K562 (cell line): ENCODE results near the gene ZNF668. TPM values are rescaled to one million over a fixed set of nuclear protein-coding genes. Genes with fewer than 3 reads are reported as not detected.
A peak's percentile ranks its signal among the peaks of the same experiment; 100 is the strongest.

Source experiments
- BRCA1 ChIP-seq, 2 experiments: fragments of 450-650 bp in 1 of 2; sonication (generic) in 1 of 2; formaldehyde crosslinking in 1 of 2; IDR thresholded peaks; 2 replicates each; pipeline versions ENCODE4 v1.5.0 to v1.6.1; 2017 to 2020; ENCODE audit warnings: mild to moderate bottlenecking in 1 of 2, missing genetic modification reagents in 1 of 2
- CBX2 ChIP-seq: fragments of 200-600 bp; sonication (generic); IDR thresholded peaks from one replicate; pipeline ENCODE4 v1.6.1; 2012; ENCODE audit warnings: mild to moderate bottlenecking, low read length, inconsistent platforms; ENCODE audit not compliant: insufficient read depth, poor library complexity, severe bottlenecking
- CSDE1 ChIP-seq, 2 experiments: fragments of 450-650 bp; IDR thresholded peaks; 2 replicates each; pipeline ENCODE4 v1.6.1; 2016; ENCODE audit warnings: mild to moderate bottlenecking in 1 of 2
- DACH1 ChIP-seq: fragments of 450-650 bp; IDR thresholded peaks from 2 replicates; pipeline ENCODE4 v1.6.1; 2018; ENCODE audit not compliant: partially characterized antibody
- HDAC1 ChIP-seq, 2 experiments: fragments of 450-650 bp; IDR thresholded peaks; 2 replicates each; pipeline ENCODE4 v1.6.1; 2016 to 2017; ENCODE audit warnings: inconsistent platforms in 1 of 2, mild to moderate bottlenecking in 1 of 2, moderate library complexity in 1 of 2
- HNRNPL ChIP-seq: fragments of 200-400 bp; formaldehyde crosslinking; IDR thresholded peaks from 2 replicates; pipeline ENCODE4 v1.6.1; 2017; ENCODE audit warnings: low read depth, mild to moderate bottlenecking, low read length
- IRF1 ChIP-seq: sonication (generic); formaldehyde crosslinking; IDR thresholded peaks from 2 replicates; pipeline ENCODE4 v1.8.0; 2022; ENCODE audit warnings: missing genetic modification reagents, mild to moderate bottlenecking, borderline replicate concordance
- NBN ChIP-seq: fragments of 450-650 bp; IDR thresholded peaks from 2 replicates; pipeline ENCODE4 v1.6.1; 2016; ENCODE audit warnings: low read depth, mild to moderate bottlenecking
- PHF21A ChIP-seq: fragments of 450-650 bp; IDR thresholded peaks from 2 replicates; pipeline ENCODE4 v1.6.1; 2017; ENCODE audit warnings: low read depth, borderline replicate concordance
- SIN3A ChIP-seq, 2 experiments: fragments of 150-350 bp in 1 of 2; IDR thresholded peaks; 2 replicates each; pipeline ENCODE4 v1.6.1; 2011 to 2016; ENCODE audit warnings: borderline replicate concordance in 2 of 2, low read depth in 2 of 2, low read length in 2 of 2, mild to moderate bottlenecking in 2 of 2, moderate library complexity in 2 of 2; ENCODE audit not compliant: control insufficient read depth in 1 of 2
- SREBF1 ChIP-seq: fragments of 150-350 bp; IDR thresholded peaks from 2 replicates; pipeline ENCODE4 v1.6.1; 2014; ENCODE audit warnings: antibody characterized with exemption, low read depth, low read length, borderline replicate concordance
- TAF1 ChIP-seq: IDR thresholded peaks from 2 replicates; pipeline ENCODE4 v1.6.1; 2011; ENCODE audit warnings: mild to moderate bottlenecking, low read length, moderate library complexity; ENCODE audit not compliant: insufficient read depth, control insufficient read depth, severe bottlenecking; ENCODE audit errors: extremely low read depth
- TEAD2 ChIP-seq: fragments of 450-650 bp; IDR thresholded peaks from 2 replicates; pipeline ENCODE4 v1.6.1; 2016; ENCODE audit warnings: missing genetic modification characterization, control low read depth, missing compliant biosample characterization
- USF2 ChIP-seq: sonication (generic); formaldehyde crosslinking; IDR thresholded peaks from 2 replicates; pipeline ENCODE4 v1.5.0; 2020; ENCODE audit warnings: missing genetic modification reagents
- XRCC5 ChIP-seq: fragments of 200-400 bp; formaldehyde crosslinking; IDR thresholded peaks from 2 replicates; pipeline ENCODE4 v1.6.1; 2017; ENCODE audit warnings: low read depth, mild to moderate bottlenecking, low read length
- ZBTB33 ChIP-seq: sonication (generic); formaldehyde crosslinking; IDR thresholded peaks from 2 replicates; pipeline ENCODE4 v1.8.1; 2023; ENCODE audit warnings: mild to moderate bottlenecking, missing genetic modification reagents
- ZFP36 ChIP-seq: fragments of 150-350 bp; IDR thresholded peaks from 2 replicates; pipeline ENCODE4 v1.6.1; 2018; ENCODE audit warnings: low read length, low read depth; ENCODE audit not compliant: partially characterized antibody
- ZNF76 ChIP-seq: fragments of 250-450 bp; sonication (Bioruptor Pico); IDR thresholded peaks from 2 replicates; pipeline ENCODE4 v1.4.0; 2020; ENCODE audit warnings: mild to moderate bottlenecking, moderate library complexity, borderline replicate concordance
- ZNF764 ChIP-seq: fragments of 250-450 bp; sonication (Bioruptor Pico); IDR thresholded peaks from 2 replicates; pipeline ENCODE4 v1.4.0; 2020; ENCODE audit warnings: low read depth, mild to moderate bottlenecking, moderate library complexity
- polyA plus RNA-seq, 8 experiments: library from polyadenylated mRNA; depleted of rRNA in 4 of 8; stranded (reverse) in 5 of 8; unstranded in 3 of 8; fragments of >200 nt; fragmentation: Nextera tagmentation in 2 of 8; fragmentation: Illumina TruSeq in 1 of 8; extraction: Ambion mirVana in 2 of 8; extraction: Trizol in 1 of 8; gene quantifications; 2 replicates each; pipeline versions ENCODE4 v1.2.1 to v1.2.3, GENCODE V29; 2011 to 2014; ENCODE audit warnings: inconsistent platforms in 1 of 8, missing spikeins in 1 of 8
- total RNA-seq, 7 experiments: library from RNA; depleted of rRNA in 6 of 7; stranded (reverse); fragments of >200 nt in 6 of 7; fragmentation: Illumina TruSeq in 2 of 7; extraction: Trizol in 2 of 7; gene quantifications; 2 replicates each; pipeline versions ENCODE4 v1.2.1 to v1.2.3, GENCODE V29; 2011 to 2021; ENCODE audit warnings: low replicate concordance in 1 of 7

The ZNF668 gene
- total and polyA plus RNA-seq, 9 of the 15 experiments (the other 6 are each of a cell fraction or from before 2014, with no cell fraction given), result 0.04 to 15.3 (median 3.8) TPM; not detected in 1

DNA sequence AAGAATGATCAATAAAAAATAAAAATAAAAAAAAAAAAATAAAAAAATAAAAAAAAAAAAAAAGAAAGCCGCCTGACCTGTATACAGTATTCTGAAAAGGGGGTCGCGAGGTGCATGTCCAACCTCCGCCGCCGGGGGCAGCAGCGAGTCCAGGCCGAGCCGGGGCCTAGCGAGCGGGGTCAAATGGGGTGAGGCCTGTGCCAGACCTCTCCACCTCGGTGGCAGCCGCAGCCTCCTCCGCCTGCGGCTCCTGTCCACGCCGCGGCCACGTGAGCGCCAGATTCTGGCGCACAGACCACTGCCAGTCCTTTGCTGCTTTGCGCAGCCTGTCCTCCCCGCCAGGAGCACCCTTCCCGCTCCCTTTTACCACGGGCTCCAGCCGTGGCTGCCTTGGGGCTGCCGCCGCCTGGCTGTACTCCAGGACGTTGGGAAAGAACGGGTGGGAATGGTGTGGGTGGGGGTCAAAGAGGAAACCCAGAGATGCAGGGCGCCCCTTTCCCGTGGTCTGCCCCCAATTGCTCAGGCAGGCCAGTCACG, 31.7 kb upstream of the ZNF668 start (continued):
- TF ChIP-seq TEAD2 (tag), result 0 out of 2 replicates have a peak, but pooled peaks have one; percentile 37
- TF ChIP-seq SREBF1, result no peak
- 0 out of 2 replicates have a peak, but pooled peaks have one; percentile 40 for TF ChIP-seq XRCC5
- TF ChIP-seq CBX2, result no peak
- no peak for TF ChIP-seq IRF1
- TF ChIP-seq DACH1, result no peak
- TF ChIP-seq SIN3A (IDR thresholded peaks at IDR 0.05; ENCODE audit: borderline replicate concordance in 2 of 2, control insufficient read depth in 1 of 2, low read depth in 2 of 2, low read length in 2 of 2), result peak in 1 of 2 experiments; percentile 49; a peak in 1 of 4 replicates
- TF ChIP-seq TAF1, result peak; percentile 37
- TF ChIP-seq BRCA1 (IDR thresholded peaks at IDR 0.05), result no peak
- TF ChIP-seq BRCA1 (CRISPR knock-in tag; IDR thresholded peaks at IDR 0.05), result no peak
- peak; percentile 48; the same call in 1 of the 2 replicates for TF ChIP-seq NBN
- TF ChIP-seq ZNF76 (CRISPR knock-in tag), result no peak
- TF ChIP-seq HNRNPL, result peak; percentile 87
- no peak for TF ChIP-seq ZNF764
- TF ChIP-seq CSDE1 (IDR thresholded peaks at IDR 0.05), result no peak
- peak; percentile 68 for TF ChIP-seq ZFP36
- peak; percentile 51 for TF ChIP-seq USF2
- TF ChIP-seq PHF21A, result 0 out of 2 replicates have a peak, but pooled peaks have one; percentile 14
- TF ChIP-seq ZBTB33 (CRISPR knock-in tag), result peak; percentile 93
- peak in 1 of 2 experiments; percentile 82; a peak in 2 of 4 replicates for TF ChIP-seq HDAC1 (IDR thresholded peaks at IDR 0.05)
